Kidney (tissue), 14 donors: ENCODE results near the gene CNOT2. TPM values are rescaled to one million over a fixed set of nuclear protein-coding genes. Genes with fewer than 3 reads are reported as not detected.

Experiments used
- DNase-seq, 5 donors: peaks; one replicate each; pipeline ENCODE4 v3.0.0-alpha.2; 2013 to 2020
- FAIRE-seq: peaks from 2 replicates; lab custom pipeline; 2012; peaks lifted over from hg19 to GRCh38; lab: Jason Lieb, UNC
- H3K27ac ChIP-seq, 2 donors: one replicate each; pipeline ENCODE4 v1.7.0; 2013; ENCODE audit warnings: low read depth in 2 of 2, low read length in 2 of 2, inconsistent platforms in 1 of 2
- H3K27me3 ChIP-seq: one replicate; pipeline ENCODE4 v1.7.1; 2013; ENCODE audit warnings: low read length, inconsistent platforms; ENCODE audit not compliant: control insufficient read depth, insufficient read depth
- H3K36me3 ChIP-seq, 3 donors: one replicate each; pipeline versions ENCODE4 v1.7.0 to v1.7.1; 2013; ENCODE audit warnings: low read length in 3 of 3, control low read depth in 1 of 3, inconsistent platforms in 1 of 3; ENCODE audit not compliant: insufficient read depth in 3 of 3, control insufficient read depth in 2 of 3
- H3K4me1 ChIP-seq, 3 donors: one replicate each; pipeline versions ENCODE4 v1.7.0 to v1.7.1; 2013; ENCODE audit warnings: low read length in 3 of 3, inconsistent platforms in 1 of 3, low read depth in 1 of 3; ENCODE audit not compliant: control insufficient read depth in 2 of 3, insufficient read depth in 2 of 3
- H3K4me3 ChIP-seq, 3 donors: one replicate each; pipeline versions ENCODE4 v1.7.0 to v1.8.1; 2013; ENCODE audit warnings: low read length in 3 of 3, control low read depth in 1 of 3, inconsistent platforms in 1 of 3
- H3K9ac ChIP-seq, 3 donors: one replicate each; pipeline versions ENCODE4 v1.7.0 to v1.7.1; 2013; ENCODE audit warnings: low read length in 3 of 3, control low read depth in 1 of 3, inconsistent platforms in 1 of 3
- H3K9me3 ChIP-seq, 3 donors: one replicate each; pipeline versions ENCODE4 v1.7.0 to v1.7.1; 2013; ENCODE audit warnings: low read length in 3 of 3, control low read depth in 1 of 3, inconsistent platforms in 1 of 3; ENCODE audit not compliant: control insufficient read depth in 2 of 3, insufficient read depth in 1 of 3
- intact Hi-C: fragments of 100-400 bp; cut with DNase I; formaldehyde crosslinking; loops from one replicate; pipeline ENCODE4 v1.11.1; 2022
- polyA plus RNA-seq: library from polyadenylated mRNA; stranded (reverse); fragments of 350-450 nt; fragmentation: Illumina TruSeq; extraction: RNeasy Lipid Tissue Mini Kit (QIAGEN cat#74804); gene quantifications from one replicate; pipeline ENCODE4 v1.2.3, GENCODE V29; 2014; ENCODE audit warnings: low read depth, low replicate concordance; ENCODE audit not compliant: insufficient read depth
- total RNA-seq: library from RNA; stranded (reverse); fragmentation: NEBNext Ultra II Directional; extraction: Animal tissue kit (Norgen Biotek cat#: 25700); gene quantifications from one replicate; pipeline ENCODE4 v1.2.1, GENCODE V29; 2021
- TF ChIP-seq, protein P1 (sequence below): IDR thresholded peaks from 3 replicates; pipeline ENCODE4 v1.5.1; 2012; ENCODE audit warnings: mild to moderate bottlenecking, moderate library complexity, borderline replicate concordance; ENCODE audit not compliant: insufficient read depth; ENCODE audit errors: extremely low read depth
- donor health status: control.
- donor health status: control.
- donor health status: control.
- donor health status: control.
- donor health status: control.
- donor health status: DM: yes; HTN: yes; CAD: no.
- donor health status: Normal renal cell carcinoma (clear cell type).

Gene CNOT2
- total and polyA plus RNA-seq, 2 donors from 2014 or later: 21.0 to 68.8 TPM

DNA sequence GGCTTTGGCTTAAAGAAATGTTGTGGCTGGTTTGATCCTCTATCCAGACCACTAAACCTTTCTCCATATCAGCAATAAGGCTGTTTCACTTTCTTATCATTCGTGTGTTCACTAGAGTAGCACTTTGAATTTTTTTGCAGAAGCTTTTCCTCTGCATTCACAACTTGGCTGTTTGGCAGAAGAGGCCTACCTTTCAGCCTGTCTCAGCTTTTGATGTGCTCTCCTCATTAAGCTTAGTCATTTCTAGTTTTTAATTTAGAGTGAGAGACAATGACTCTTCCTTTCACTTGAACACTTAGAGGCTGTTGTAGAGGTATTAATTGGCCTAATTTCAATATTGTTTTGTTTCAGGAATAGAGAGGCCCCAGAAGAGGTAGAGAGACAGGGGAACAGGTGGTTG, 136.6 kb downstream of the CNOT2 start:
- Histone ChIP-seq H3K4me3 (no peak overlapping the region), H3K27me3 (no peaks in the 10 kb centered on the region), H3K9me3 (no peaks in the 10 kb centered on the region), H3K4me1 (no peaks in the 10 kb centered on the region), H3K9ac (no peak overlapping the region), H3K27ac (no peak overlapping the region), H3K36me3 (no peaks in the 10 kb centered on the region)
- TF ChIP-seq, protein P1, sequence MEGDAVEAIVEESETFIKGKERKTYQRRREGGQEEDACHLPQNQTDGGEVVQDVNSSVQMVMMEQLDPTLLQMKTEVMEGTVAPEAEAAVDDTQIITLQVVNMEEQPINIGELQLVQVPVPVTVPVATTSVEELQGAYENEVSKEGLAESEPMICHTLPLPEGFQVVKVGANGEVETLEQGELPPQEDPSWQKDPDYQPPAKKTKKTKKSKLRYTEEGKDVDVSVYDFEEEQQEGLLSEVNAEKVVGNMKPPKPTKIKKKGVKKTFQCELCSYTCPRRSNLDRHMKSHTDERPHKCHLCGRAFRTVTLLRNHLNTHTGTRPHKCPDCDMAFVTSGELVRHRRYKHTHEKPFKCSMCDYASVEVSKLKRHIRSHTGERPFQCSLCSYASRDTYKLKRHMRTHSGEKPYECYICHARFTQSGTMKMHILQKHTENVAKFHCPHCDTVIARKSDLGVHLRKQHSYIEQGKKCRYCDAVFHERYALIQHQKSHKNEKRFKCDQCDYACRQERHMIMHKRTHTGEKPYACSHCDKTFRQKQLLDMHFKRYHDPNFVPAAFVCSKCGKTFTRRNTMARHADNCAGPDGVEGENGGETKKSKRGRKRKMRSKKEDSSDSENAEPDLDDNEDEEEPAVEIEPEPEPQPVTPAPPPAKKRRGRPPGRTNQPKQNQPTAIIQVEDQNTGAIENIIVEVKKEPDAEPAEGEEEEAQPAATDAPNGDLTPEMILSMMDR: no peak
- intact Hi-C loops: no loop called here
- DNase-seq: no peak
- FAIRE-seq: no peak

DNA sequence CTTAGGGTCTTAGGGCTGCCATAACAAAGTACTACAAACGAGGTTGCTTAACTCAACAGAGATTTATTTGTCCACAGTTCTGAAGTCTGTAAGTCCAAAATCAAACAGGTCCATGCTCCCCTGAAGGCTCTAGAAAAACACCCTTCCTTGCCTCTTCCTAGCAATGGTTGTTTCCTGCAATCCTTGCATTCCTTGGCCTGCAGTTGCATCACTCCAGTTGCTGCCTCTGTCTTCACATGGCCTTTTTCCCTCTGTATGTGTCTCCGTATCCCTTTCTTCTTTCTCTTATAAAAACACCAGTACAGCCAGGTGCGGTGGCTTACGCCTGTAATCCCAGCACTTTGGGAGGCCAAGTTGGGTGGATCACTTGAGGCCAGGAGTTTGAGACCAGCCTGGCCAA, 140.3 kb downstream of the CNOT2 start:
- TF ChIP-seq, protein P1: no peak
- no peak for DNase-seq
- intact Hi-C loops: no loop called here

DNA sequence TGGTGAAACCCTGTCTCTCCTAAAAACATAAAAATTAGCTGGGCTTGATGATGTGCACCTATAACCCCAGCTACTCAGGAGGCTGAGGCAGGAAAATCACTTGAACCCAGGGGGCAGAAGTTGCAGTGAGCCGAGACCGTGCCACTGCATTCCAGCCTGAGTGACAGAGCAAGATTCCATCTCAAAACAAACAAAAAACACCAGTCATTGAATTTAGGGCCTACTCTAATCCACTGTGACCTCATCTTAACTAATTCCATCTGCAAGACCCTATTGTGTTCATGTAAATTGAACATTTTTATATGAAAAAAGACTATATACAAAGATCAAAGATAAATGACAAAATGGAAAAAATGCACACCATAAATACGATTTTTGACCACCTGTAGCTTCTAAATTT, 140.7 kb downstream of the CNOT2 start:
- no peaks in the 10 kb centered on the region for H3K4me1 ChIP-seq
- no peaks in the 10 kb centered on the region for H3K27me3 ChIP-seq
- no peak for FAIRE-seq
- no peak overlapping the region for H3K9ac ChIP-seq
- DNase-seq: no peak
- no peaks in the 10 kb centered on the region for H3K36me3 ChIP-seq
- no peak overlapping the region for H3K4me3 ChIP-seq
- H3K27ac ChIP-seq: no peak overlapping the region
- TF ChIP-seq, protein P1: no peak
- intact Hi-C loops: no loop called here
- H3K9me3 ChIP-seq: no peaks in the 10 kb centered on the region

More for the DNA sequence above, 140.3 kb downstream of the CNOT2 start:
- no peak for FAIRE-seq
- Histone ChIP-seq H3K27me3 (no peaks in the 10 kb centered on the region), H3K9ac (no peak overlapping the region), H3K36me3 (no peaks in the 10 kb centered on the region), H3K4me1 (no peaks in the 10 kb centered on the region), H3K27ac (no peak overlapping the region), H3K4me3 (no peak overlapping the region), H3K9me3 (no peaks in the 10 kb centered on the region)

DNA sequence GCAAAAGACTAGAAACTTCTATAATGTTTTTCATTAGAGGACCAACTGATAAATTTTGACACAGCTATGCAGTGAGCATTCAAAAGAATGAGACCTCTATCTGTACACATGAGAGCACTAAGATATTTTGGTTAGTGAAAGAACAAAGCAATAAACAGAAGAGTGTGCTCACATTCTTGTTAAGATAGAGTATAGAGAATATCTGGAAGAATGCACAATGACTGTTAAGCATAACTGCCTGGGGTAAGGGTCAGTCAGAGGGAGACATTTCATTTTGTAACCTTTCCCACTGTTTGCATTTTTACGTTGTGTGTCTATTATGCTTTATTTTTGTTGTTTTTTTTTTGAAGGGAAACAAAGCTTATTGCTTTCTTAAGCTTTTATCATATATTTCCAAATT, 143.5 kb downstream of the CNOT2 start:
- no peaks in the 10 kb centered on the region for H3K4me1 ChIP-seq
- FAIRE-seq (no peak), DNase-seq (no peak)
- intact Hi-C loops: no loop called here
- H3K27ac ChIP-seq: no peak overlapping the region
- TF ChIP-seq, protein P1: no peak
- no peaks in the 10 kb centered on the region for H3K36me3 ChIP-seq
- no peak overlapping the region for H3K9ac ChIP-seq
- no peaks in the 10 kb centered on the region for H3K27me3 ChIP-seq
- H3K4me3 ChIP-seq: no peak overlapping the region
- H3K9me3 ChIP-seq: no peaks in the 10 kb centered on the region
